K562 (cell line): ENCODE measurements around the gene ASB4. TPM values are rescaled to one million over a fixed set of nuclear protein-coding genes. Genes with fewer than 3 reads are reported as not detected.
A peak's percentile ranks its signal among the peaks of the same experiment; 100 is the strongest.

Experiments used
- HMGN3 ChIP-seq: IDR thresholded peaks from 2 replicates; pipeline ENCODE4 v1.6.1; 2011; ENCODE audit warnings: borderline replicate concordance, low read depth, mild to moderate bottlenecking, mixed read lengths, low read length; ENCODE audit not compliant: insufficient read length; ENCODE audit errors: extremely low read depth
- IRF2 ChIP-seq: sonication (generic); formaldehyde crosslinking; IDR thresholded peaks from 2 replicates; pipeline ENCODE4 v1.8.1; 2022; ENCODE audit warnings: mild to moderate bottlenecking, missing genetic modification reagents
- NFE2 ChIP-seq: IDR thresholded peaks from 2 replicates; pipeline ENCODE4 v1.6.1; 2014; ENCODE audit warnings: antibody characterized with exemption, low read depth
- PYGO2 ChIP-seq: fragments of 450-650 bp; IDR thresholded peaks from 2 replicates; pipeline ENCODE4 v1.6.1; 2016; ENCODE audit warnings: mild to moderate bottlenecking, missing genetic modification characterization, moderate library complexity, missing compliant biosample characterization
- SNRNP70 ChIP-seq: fragments of 200-400 bp; formaldehyde crosslinking; optimal IDR thresholded peaks from 2 replicates; pipeline ENCODE3; 2017; ENCODE audit warnings: low read depth, low read length
- polyA plus RNA-seq, 8 experiments: library from polyadenylated mRNA; depleted of rRNA in 4 of 8; stranded (reverse) in 5 of 8; unstranded in 3 of 8; fragments of >200 nt; fragmentation: Nextera tagmentation in 2 of 8; fragmentation: Illumina TruSeq in 1 of 8; extraction: Ambion mirVana in 2 of 8; extraction: Trizol in 1 of 8; gene quantifications; 2 replicates each; pipeline versions ENCODE4 v1.2.1 to v1.2.3, GENCODE V29; 2011 to 2014; ENCODE audit warnings: inconsistent platforms in 1 of 8, missing spikeins in 1 of 8
- total RNA-seq, 7 experiments: library from RNA; depleted of rRNA in 6 of 7; stranded (reverse); fragments of >200 nt in 6 of 7; fragmentation: Illumina TruSeq in 2 of 7; extraction: Trizol in 2 of 7; gene quantifications; 2 replicates each; pipeline versions ENCODE4 v1.2.1 to v1.2.3, GENCODE V29; 2011 to 2021; ENCODE audit warnings: low replicate concordance in 1 of 7
- TF ChIP-seq, protein P1 (sequence below), 2 experiments: fragments of 450-650 bp; formaldehyde crosslinking in 1 of 2; IDR thresholded peaks; 2 replicates each; pipeline versions ENCODE4 v1.4.0 to v1.6.1; 2014 to 2020; ENCODE audit warnings: mild to moderate bottlenecking in 2 of 2, borderline replicate concordance in 1 of 2, low read depth in 1 of 2
- TF ChIP-seq, protein P2 (sequence below): sonication (generic); formaldehyde crosslinking; IDR thresholded peaks from 2 replicates; pipeline ENCODE4 v1.8.0; 2022; ENCODE audit warnings: mild to moderate bottlenecking, missing genetic modification reagents, borderline replicate concordance
- TF ChIP-seq, protein P3 (sequence below): fragments of 250-450 bp; sonication (Bioruptor Pico); IDR thresholded peaks from 2 replicates; pipeline ENCODE4 v1.4.0; 2020; ENCODE audit warnings: mild to moderate bottlenecking, moderate library complexity

The ASB4 gene
- total and polyA plus RNA-seq, 9 of the 15 experiments (the other 6 are each of a cell fraction or from before 2014, with no cell fraction given) = 0.03 to 0.07 TPM; not detected in 7

DNA sequence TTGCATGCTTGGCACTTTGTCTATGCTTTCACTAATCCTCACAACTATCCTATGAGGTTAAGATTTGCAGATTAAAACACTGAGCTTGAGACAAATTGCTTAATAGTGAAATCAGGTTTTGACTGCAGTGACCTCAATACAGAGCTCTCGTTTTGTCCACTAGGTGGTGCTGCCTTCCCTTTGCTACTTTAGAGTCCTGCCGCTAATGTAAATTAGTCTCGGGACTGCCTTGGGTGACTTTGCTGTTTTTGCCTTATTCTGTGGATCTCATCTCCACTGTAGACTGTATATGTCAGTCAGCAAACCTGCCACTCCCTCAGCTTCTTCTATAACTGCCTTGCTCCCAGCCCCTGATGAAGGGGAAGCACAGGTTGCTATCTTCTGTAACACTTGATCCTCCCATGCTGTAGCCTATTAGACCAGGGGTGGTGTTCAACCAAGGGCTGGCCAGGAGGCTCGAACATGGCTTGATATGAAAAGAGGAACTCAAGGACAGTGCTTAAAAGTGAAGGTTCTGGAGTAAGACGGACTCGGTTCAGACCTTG is 26.0 kb downstream of the ASB4 start (continued):
- TF ChIP-seq, protein P1, sequence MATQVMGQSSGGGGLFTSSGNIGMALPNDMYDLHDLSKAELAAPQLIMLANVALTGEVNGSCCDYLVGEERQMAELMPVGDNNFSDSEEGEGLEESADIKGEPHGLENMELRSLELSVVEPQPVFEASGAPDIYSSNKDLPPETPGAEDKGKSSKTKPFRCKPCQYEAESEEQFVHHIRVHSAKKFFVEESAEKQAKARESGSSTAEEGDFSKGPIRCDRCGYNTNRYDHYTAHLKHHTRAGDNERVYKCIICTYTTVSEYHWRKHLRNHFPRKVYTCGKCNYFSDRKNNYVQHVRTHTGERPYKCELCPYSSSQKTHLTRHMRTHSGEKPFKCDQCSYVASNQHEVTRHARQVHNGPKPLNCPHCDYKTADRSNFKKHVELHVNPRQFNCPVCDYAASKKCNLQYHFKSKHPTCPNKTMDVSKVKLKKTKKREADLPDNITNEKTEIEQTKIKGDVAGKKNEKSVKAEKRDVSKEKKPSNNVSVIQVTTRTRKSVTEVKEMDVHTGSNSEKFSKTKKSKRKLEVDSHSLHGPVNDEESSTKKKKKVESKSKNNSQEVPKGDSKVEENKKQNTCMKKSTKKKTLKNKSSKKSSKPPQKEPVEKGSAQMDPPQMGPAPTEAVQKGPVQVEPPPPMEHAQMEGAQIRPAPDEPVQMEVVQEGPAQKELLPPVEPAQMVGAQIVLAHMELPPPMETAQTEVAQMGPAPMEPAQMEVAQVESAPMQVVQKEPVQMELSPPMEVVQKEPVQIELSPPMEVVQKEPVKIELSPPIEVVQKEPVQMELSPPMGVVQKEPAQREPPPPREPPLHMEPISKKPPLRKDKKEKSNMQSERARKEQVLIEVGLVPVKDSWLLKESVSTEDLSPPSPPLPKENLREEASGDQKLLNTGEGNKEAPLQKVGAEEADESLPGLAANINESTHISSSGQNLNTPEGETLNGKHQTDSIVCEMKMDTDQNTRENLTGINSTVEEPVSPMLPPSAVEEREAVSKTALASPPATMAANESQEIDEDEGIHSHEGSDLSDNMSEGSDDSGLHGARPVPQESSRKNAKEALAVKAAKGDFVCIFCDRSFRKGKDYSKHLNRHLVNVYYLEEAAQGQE (IDR thresholded peaks at IDR 0.05; ENCODE audit: borderline replicate concordance) = peak; percentile 74
- TF ChIP-seq, protein P1 (CRISPR knock-in tag; IDR thresholded peaks at IDR 0.05; ENCODE audit: low read depth) = no peak
- TF ChIP-seq IRF2 (CRISPR knock-in tag) (no peak), PYGO2 (tag) (no peak), HMGN3 (no peak), SNRNP70 (no peak), NFE2 (peak; percentile 93)
- TF ChIP-seq, protein P2, sequence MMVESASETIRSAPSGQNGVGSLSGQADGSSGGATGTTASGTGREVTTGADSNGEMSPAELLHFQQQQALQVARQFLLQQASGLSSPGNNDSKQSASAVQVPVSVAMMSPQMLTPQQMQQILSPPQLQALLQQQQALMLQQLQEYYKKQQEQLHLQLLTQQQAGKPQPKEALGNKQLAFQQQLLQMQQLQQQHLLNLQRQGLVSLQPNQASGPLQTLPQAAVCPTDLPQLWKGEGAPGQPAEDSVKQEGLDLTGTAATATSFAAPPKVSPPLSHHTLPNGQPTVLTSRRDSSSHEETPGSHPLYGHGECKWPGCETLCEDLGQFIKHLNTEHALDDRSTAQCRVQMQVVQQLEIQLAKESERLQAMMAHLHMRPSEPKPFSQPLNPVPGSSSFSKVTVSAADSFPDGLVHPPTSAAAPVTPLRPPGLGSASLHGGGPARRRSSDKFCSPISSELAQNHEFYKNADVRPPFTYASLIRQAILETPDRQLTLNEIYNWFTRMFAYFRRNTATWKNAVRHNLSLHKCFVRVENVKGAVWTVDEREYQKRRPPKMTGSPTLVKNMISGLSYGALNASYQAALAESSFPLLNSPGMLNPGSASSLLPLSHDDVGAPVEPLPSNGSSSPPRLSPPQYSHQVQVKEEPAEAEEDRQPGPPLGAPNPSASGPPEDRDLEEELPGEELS (CRISPR knock-in tag) = no peak
- TF ChIP-seq, protein P3, sequence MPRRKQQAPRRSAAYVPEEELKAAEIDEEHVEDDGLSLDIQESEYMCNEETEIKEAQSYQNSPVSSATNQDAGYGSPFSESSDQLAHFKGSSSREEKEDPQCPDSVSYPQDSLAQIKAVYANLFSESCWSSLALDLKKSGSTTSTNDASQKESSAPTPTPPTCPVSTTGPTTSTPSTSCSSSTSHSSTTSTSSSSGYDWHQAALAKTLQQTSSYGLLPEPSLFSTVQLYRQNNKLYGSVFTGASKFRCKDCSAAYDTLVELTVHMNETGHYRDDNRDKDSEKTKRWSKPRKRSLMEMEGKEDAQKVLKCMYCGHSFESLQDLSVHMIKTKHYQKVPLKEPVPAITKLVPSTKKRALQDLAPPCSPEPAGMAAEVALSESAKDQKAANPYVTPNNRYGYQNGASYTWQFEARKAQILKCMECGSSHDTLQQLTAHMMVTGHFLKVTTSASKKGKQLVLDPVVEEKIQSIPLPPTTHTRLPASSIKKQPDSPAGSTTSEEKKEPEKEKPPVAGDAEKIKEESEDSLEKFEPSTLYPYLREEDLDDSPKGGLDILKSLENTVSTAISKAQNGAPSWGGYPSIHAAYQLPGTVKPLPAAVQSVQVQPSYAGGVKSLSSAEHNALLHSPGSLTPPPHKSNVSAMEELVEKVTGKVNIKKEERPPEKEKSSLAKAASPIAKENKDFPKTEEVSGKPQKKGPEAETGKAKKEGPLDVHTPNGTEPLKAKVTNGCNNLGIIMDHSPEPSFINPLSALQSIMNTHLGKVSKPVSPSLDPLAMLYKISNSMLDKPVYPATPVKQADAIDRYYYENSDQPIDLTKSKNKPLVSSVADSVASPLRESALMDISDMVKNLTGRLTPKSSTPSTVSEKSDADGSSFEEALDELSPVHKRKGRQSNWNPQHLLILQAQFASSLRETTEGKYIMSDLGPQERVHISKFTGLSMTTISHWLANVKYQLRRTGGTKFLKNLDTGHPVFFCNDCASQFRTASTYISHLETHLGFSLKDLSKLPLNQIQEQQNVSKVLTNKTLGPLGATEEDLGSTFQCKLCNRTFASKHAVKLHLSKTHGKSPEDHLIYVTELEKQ (CRISPR knock-in tag) = no peak
